Purkinje cell (primary cell): ENCODE measurements around the gene SYNC. TPM values are rescaled to one million over a fixed set of nuclear protein-coding genes. Genes with fewer than 3 reads are reported as not detected.

ENCODE experiments used
- polyA plus RNA-seq: library from polyadenylated mRNA; unstranded; fragments of >200 nt; fragmentation: Nextera tagmentation; gene quantifications from 2 replicates; pipeline ENCODE4 v1.2.1, GENCODE V29; 2014

The SYNC gene
- 18.2 and 37.0 TPM in 2 replicates for polyA plus RNA-seq

GRCh38 chr1:32702599-32703478, at the start of gene SYNC:
Gene SYNC (minus strand): TSS chr1:32702770. CDS start chr1:32702660, 110 bp downstream.

GRCh38 chr1:32650752-32651460, 51.7 kb downstream of the SYNC start, which contains the start of gene RBBP4:
Gene RBBP4 (plus strand): TSS chr1:32651208. CDS start chr1:32651307, 99 bp downstream.

GRCh38 chr1:32650248-32650751, 52.3 kb downstream of the SYNC start, which contains the start of gene ZBTB8OS:
Gene ZBTB8OS (minus strand): TSS chr1:32650550. CDS start chr1:32650529, 21 bp downstream.

Other genes starting within 250 kb of the SYNC start
- 0.77 and 1.6 TPM in 2 replicates for gene ZBTB8B, start 237.7 kb downstream of the SYNC start, polyA plus RNA-seq
- 0.31 and 0.77 TPM in 2 replicates for gene ZBTB8A, start 163.3 kb downstream of the SYNC start, polyA plus RNA-seq
- 166 and 168 TPM in 2 replicates for gene ZBTB8OS, start 52.2 kb downstream of the SYNC start, polyA plus RNA-seq
- gene RBBP4, start 51.6 kb downstream of the SYNC start, polyA plus RNA-seq: 101 and 108 TPM in 2 replicates
- gene YARS1, start 114.6 kb upstream of the SYNC start, polyA plus RNA-seq: 66.1 and 69.8 TPM in 2 replicates
- gene S100PBP, start 114.9 kb upstream of the SYNC start, polyA plus RNA-seq: 9.4 and 16.2 TPM in 2 replicates
- gene FNDC5, start 168.1 kb upstream of the SYNC start, polyA plus RNA-seq: 214 and 326 TPM in 2 replicates
- 1.0 and 11.6 TPM in 2 replicates for gene HPCA, start 183.7 kb upstream of the SYNC start, polyA plus RNA-seq
- 3.3 and 7.1 TPM in 2 replicates for gene TMEM54, start 198.6 kb upstream of the SYNC start, polyA plus RNA-seq